Measurements from ENCODE around the gene ZNF407.

Gene ZNF407

DNA sequence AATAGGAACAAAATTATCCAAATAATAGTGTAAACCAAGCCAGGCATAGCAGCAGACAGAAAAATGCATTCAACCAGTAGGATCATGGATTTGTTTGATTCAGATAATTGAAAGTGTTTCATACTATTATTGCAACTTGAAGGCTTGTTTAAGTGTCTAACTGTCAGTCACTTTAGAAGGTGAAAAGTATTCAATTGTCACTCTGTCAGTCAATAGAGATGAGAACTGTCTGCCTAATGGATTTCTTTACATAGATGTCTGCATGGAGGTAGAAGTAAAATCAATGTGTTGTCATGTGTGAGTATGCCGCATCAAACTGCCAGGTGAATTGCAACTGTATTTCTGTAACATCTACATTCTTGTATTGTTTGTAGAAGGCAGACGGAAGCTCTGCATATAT is 65.0 kb downstream of the ZNF407 start:
- DNase-seq (ENCODE audit: low spot score) (no peak), ATAC-seq (ENCODE audit: low read depth) (no peak)
- Histone ChIP-seq H3K9me3 (ENCODE audit: severe bottlenecking) (no peaks in the 10 kb centered on the region), H3K27ac (ENCODE audit: poor library complexity, severe bottlenecking) (no peak overlapping the region), H3K27me3 (ENCODE audit: insufficient read depth, poor library complexity, severe bottlenecking) (no peaks in the 10 kb centered on the region), H3K4me3 (ENCODE audit: severe bottlenecking) (no peak overlapping the region), H3K36me3 (ENCODE audit: low read depth) (no peaks in the 10 kb centered on the region; the same call in 1 of the 2 replicates), H3K4me1 (ENCODE audit: insufficient read depth, poor library complexity, severe bottlenecking) (no peaks in the 10 kb centered on the region)
- TF ChIP-seq, protein P1, sequence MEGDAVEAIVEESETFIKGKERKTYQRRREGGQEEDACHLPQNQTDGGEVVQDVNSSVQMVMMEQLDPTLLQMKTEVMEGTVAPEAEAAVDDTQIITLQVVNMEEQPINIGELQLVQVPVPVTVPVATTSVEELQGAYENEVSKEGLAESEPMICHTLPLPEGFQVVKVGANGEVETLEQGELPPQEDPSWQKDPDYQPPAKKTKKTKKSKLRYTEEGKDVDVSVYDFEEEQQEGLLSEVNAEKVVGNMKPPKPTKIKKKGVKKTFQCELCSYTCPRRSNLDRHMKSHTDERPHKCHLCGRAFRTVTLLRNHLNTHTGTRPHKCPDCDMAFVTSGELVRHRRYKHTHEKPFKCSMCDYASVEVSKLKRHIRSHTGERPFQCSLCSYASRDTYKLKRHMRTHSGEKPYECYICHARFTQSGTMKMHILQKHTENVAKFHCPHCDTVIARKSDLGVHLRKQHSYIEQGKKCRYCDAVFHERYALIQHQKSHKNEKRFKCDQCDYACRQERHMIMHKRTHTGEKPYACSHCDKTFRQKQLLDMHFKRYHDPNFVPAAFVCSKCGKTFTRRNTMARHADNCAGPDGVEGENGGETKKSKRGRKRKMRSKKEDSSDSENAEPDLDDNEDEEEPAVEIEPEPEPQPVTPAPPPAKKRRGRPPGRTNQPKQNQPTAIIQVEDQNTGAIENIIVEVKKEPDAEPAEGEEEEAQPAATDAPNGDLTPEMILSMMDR (IDR thresholded peaks at IDR 0.05; ENCODE audit: poor library complexity, severe bottlenecking): no peak

DNA sequence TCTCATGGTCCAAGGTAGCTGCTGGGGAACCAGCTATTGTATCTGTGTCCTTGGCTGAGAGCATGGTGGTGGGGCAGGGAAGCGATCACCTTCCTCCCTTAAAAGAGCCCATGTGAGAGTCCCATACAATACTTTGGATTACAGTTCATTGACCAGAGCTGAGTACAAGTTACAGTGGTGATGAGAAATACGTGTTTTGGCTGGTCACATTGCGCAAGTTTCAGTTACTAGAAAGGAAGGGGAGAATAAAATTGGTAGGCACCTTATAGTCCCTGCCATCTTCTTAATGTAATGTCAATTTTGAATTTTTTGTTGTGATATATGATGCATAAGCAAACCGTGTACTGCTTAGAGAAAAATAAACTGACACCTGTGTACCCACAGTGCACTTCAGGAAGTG is 67.7 kb downstream of the ZNF407 start:
- no peaks in the 10 kb centered on the region for H3K27me3 ChIP-seq (ENCODE audit: insufficient read depth, poor library complexity, severe bottlenecking)
- no peaks in the 10 kb centered on the region for H3K9me3 ChIP-seq (ENCODE audit: severe bottlenecking)
- H3K4me3 ChIP-seq (ENCODE audit: severe bottlenecking): no peak overlapping the region
- no peak for ATAC-seq (ENCODE audit: low read depth)
- H3K4me1 ChIP-seq (ENCODE audit: insufficient read depth, poor library complexity, severe bottlenecking): no peaks in the 10 kb centered on the region
- H3K27ac ChIP-seq (ENCODE audit: poor library complexity, severe bottlenecking): no peak overlapping the region
- no peak for DNase-seq (ENCODE audit: low spot score)
- TF ChIP-seq, protein P1 (IDR thresholded peaks at IDR 0.05; ENCODE audit: poor library complexity, severe bottlenecking): no peak
- H3K36me3 ChIP-seq (ENCODE audit: low read depth): no peaks in the 10 kb centered on the region

DNA sequence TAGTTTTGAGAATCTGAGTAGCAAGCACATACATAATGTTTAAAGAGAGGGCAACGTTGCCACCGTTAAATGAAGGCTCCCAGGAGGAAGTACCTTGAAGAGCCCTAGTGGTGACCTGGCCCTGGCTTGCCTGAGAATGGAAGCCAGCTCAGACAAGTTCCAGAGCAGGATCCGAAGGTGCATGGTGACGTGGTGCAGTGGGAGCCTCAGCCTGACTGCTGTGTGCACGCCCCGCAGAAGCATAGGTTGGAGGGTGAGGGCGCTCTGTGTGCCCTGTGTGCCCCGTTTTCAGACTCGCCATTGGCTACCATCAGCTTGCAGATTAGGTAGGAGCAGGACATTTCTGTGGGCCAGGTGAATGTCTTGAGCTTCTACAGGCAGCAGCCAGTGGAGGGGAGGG is 68.2 kb downstream of the ZNF407 start:
- no peak overlapping the region for H3K27ac ChIP-seq (ENCODE audit: poor library complexity, severe bottlenecking)
- H3K27me3 ChIP-seq (ENCODE audit: insufficient read depth, poor library complexity, severe bottlenecking): no peaks in the 10 kb centered on the region
- TF ChIP-seq, protein P1 (IDR thresholded peaks at IDR 0.05; ENCODE audit: poor library complexity, severe bottlenecking): no peak
- no peaks in the 10 kb centered on the region for H3K36me3 ChIP-seq (ENCODE audit: low read depth)
- DNase-seq (ENCODE audit: low spot score): no peak
- no peaks in the 10 kb centered on the region for H3K9me3 ChIP-seq (ENCODE audit: severe bottlenecking)
- no peak overlapping the region for H3K4me3 ChIP-seq (ENCODE audit: severe bottlenecking)
- H3K4me1 ChIP-seq (ENCODE audit: insufficient read depth, poor library complexity, severe bottlenecking): no peaks in the 10 kb centered on the region
- ATAC-seq (ENCODE audit: low read depth): no peak

DNA sequence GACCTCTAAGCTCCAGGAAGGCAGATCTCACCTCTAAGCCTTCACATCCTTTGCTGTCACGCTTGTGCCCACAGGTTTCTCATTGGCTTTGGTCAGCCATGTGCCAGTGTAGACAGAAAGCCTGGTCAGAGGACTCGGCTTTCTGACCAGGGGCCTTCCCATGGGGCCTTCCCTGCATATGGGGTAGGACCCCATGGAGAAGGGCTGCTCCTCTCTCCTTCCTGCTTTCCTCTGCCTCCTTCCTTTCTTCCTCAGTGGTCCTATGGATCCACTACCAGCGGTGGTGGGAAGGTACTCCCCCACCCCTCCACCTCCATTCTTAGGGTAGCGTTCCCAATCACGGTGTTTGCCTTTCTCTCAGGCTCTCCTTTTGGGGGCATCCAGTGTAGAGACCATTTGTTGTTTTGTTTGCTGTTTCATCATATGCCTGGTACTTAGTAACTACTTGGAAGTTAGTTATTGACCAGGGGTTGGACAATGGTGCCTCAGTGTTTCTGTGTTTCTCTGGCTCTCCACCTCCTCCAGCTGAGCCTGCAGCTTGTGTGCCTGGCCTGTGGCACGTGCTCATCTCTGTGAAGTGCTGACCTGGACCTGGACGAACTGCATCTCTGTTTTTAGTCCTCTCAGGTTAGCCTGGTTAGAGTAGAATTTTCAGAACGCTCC is 71.6 kb downstream of the ZNF407 start:
- no peak overlapping the region for H3K27ac ChIP-seq (ENCODE audit: poor library complexity, severe bottlenecking)
- no peaks in the 10 kb centered on the region for H3K36me3 ChIP-seq (ENCODE audit: low read depth)
- no peaks in the 10 kb centered on the region for H3K4me1 ChIP-seq (ENCODE audit: insufficient read depth, poor library complexity, severe bottlenecking)
- no peaks in the 10 kb centered on the region for H3K27me3 ChIP-seq (ENCODE audit: insufficient read depth, poor library complexity, severe bottlenecking)
- TF ChIP-seq, protein P1 (IDR thresholded peaks at IDR 0.05; ENCODE audit: poor library complexity, severe bottlenecking): no peak
- H3K9me3 ChIP-seq (ENCODE audit: severe bottlenecking): no peaks in the 10 kb centered on the region
- no peak for ATAC-seq (ENCODE audit: low read depth)
- no peak overlapping the region for H3K4me3 ChIP-seq (ENCODE audit: severe bottlenecking)
- no peak for DNase-seq (ENCODE audit: low spot score)

DNA sequence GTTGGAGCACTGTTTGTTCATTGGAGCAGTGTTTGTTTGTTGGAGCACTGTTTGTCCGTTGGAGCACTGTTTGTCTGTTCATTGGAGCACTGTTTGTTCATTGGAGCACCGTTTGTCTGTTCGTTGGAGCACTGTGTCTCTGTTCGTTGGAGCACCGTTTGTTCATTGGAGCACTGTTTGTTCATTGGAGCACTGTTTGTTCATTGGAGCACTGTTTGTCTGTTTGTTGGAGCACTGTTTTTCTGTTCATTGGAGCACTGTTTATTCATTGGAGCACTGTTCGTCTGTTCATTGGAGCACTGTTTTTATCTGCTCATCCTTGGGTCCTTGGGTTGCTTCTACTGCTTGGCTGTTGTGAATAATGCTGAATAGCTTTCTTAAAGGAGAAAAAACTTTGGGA is 74.7 kb downstream of the ZNF407 start:
- ATAC-seq (ENCODE audit: low read depth): no peak
- H3K4me3 ChIP-seq (ENCODE audit: severe bottlenecking): no peak overlapping the region
- H3K36me3 ChIP-seq (ENCODE audit: low read depth): no peaks in the 10 kb centered on the region
- DNase-seq (ENCODE audit: low spot score): no peak
- TF ChIP-seq, protein P1 (IDR thresholded peaks at IDR 0.05; ENCODE audit: poor library complexity, severe bottlenecking): no peak
- no peak overlapping the region for H3K27ac ChIP-seq (ENCODE audit: poor library complexity, severe bottlenecking)
- no peaks in the 10 kb centered on the region for H3K27me3 ChIP-seq (ENCODE audit: insufficient read depth, poor library complexity, severe bottlenecking)
- H3K9me3 ChIP-seq (ENCODE audit: severe bottlenecking): peaks cover 4% of the 10 kb centered on the region
- no peaks in the 10 kb centered on the region for H3K4me1 ChIP-seq (ENCODE audit: insufficient read depth, poor library complexity, severe bottlenecking)

Data from RWPE2 (cell line).